K562 (cell line): Measurements from ENCODE around the gene EVA1B. TPM values are rescaled to one million over a fixed set of nuclear protein-coding genes. Genes with fewer than 3 reads are reported as not detected.

Experiments
- BRD4 ChIP-seq: fragments of 200-600 bp; sonication (generic); IDR thresholded peaks from 2 replicates; pipeline ENCODE4 v1.6.1; 2017; ENCODE audit warnings: inconsistent platforms
- BRF1 ChIP-seq: IDR thresholded peaks from 3 replicates; pipeline ENCODE4 v1.6.1; 2011; ENCODE audit warnings: borderline replicate concordance, mild to moderate bottlenecking; ENCODE audit not compliant: insufficient read length; ENCODE audit errors: extremely low read depth
- CBX1 ChIP-seq: sonication (generic); IDR thresholded peaks from 2 replicates; pipeline ENCODE4 v1.6.1; 2016; ENCODE audit warnings: antibody characterized with exemption, low read depth, mild to moderate bottlenecking
- CREBBP ChIP-seq: IDR thresholded peaks from one replicate; pipeline ENCODE4 v1.6.1; 2012; ENCODE audit warnings: low read depth, mild to moderate bottlenecking, control low read depth, inconsistent platforms, low read length
- E4F1 ChIP-seq: fragments of 250-450 bp; sonication (Bioruptor Pico); IDR thresholded peaks from 2 replicates; pipeline ENCODE4 v1.5.0; 2021; ENCODE audit warnings: mild to moderate bottlenecking, borderline replicate concordance
- HNRNPL ChIP-seq: fragments of 200-400 bp; formaldehyde crosslinking; IDR thresholded peaks from 2 replicates; pipeline ENCODE4 v1.6.1; 2017; ENCODE audit warnings: low read depth, mild to moderate bottlenecking, low read length
- KDM2B ChIP-seq: fragments of 250-450 bp; sonication (Bioruptor Pico); IDR thresholded peaks from 2 replicates; pipeline ENCODE4 v1.8.0; 2021; ENCODE audit warnings: mild to moderate bottlenecking, moderate library complexity
- MAFK ChIP-seq: IDR thresholded peaks from 2 replicates; pipeline ENCODE4 v1.6.1; 2011; ENCODE audit warnings: low read length, improper control_type of control experiment
- NCOR1 ChIP-seq: fragments of 450-650 bp; IDR thresholded peaks from 2 replicates; pipeline ENCODE4 v1.6.1; 2016; ENCODE audit warnings: mild to moderate bottlenecking, moderate library complexity
- NR2F6 ChIP-seq: fragments of 450-650 bp; formaldehyde crosslinking; IDR thresholded peaks from 2 replicates; pipeline ENCODE4 v1.4.0; 2020; ENCODE audit warnings: mild to moderate bottlenecking
- POLR2G ChIP-seq: fragments of 200-400 bp; formaldehyde crosslinking; IDR thresholded peaks from 2 replicates; pipeline ENCODE4 v1.6.1; 2017; ENCODE audit warnings: low read depth, mild to moderate bottlenecking, antibody characterized with exemption, low read length, moderate library complexity
- POLR2H ChIP-seq: IDR thresholded peaks from 2 replicates; pipeline ENCODE4 v1.6.1; 2016; ENCODE audit warnings: missing genetic modification characterization, low read depth, mild to moderate bottlenecking, control low read depth, missing compliant biosample characterization, moderate library complexity
- RBM25 ChIP-seq: fragments of 200-400 bp; formaldehyde crosslinking; IDR thresholded peaks from 2 replicates; pipeline ENCODE4 v1.6.1; 2018; ENCODE audit warnings: low read length, low read depth, moderate library complexity; ENCODE audit not compliant: severe bottlenecking
- SFPQ ChIP-seq: fragments of 200-400 bp; formaldehyde crosslinking; IDR thresholded peaks from 2 replicates; pipeline ENCODE4 v1.6.1; 2017; ENCODE audit warnings: mild to moderate bottlenecking, low read depth, low read length, moderate library complexity
- SNAPC5 ChIP-seq: fragments of 250-450 bp; sonication (Bioruptor Pico); IDR thresholded peaks from 2 replicates; pipeline ENCODE4 v1.8.0; 2021; ENCODE audit warnings: moderate library complexity, mild to moderate bottlenecking, inconsistent platforms
- TFAP4 ChIP-seq: sonication (generic); formaldehyde crosslinking; IDR thresholded peaks from 2 replicates; pipeline ENCODE4 v1.8.0; 2022; ENCODE audit warnings: missing genetic modification reagents, mild to moderate bottlenecking, moderate library complexity, borderline replicate concordance
- TSHZ1 ChIP-seq: fragments of 250-450 bp; sonication (Bioruptor Pico); IDR thresholded peaks from 2 replicates; pipeline ENCODE4 v1.4.0; 2020; ENCODE audit warnings: mild to moderate bottlenecking, moderate library complexity
- ZC3H11A ChIP-seq: IDR thresholded peaks from 2 replicates; pipeline ENCODE4 v1.6.1; 2012; ENCODE audit warnings: low read depth, low read length, improper control_type of control experiment
- ZFP1 ChIP-seq: fragments of 450-650 bp; formaldehyde crosslinking; IDR thresholded peaks from 2 replicates; pipeline ENCODE4 v1.4.0; 2020; ENCODE audit warnings: mild to moderate bottlenecking, mixed read lengths
- ZKSCAN8 ChIP-seq: fragments of 200-800 bp; sonication (Bioruptor generic); IDR thresholded peaks from 2 replicates; pipeline ENCODE4 v1.6.1; 2016; ENCODE audit warnings: missing genetic modification characterization, missing compliant biosample characterization
- ZNF75A ChIP-seq: fragments of 450-650 bp; formaldehyde crosslinking; IDR thresholded peaks from 2 replicates; pipeline ENCODE4 v1.4.0; 2020; ENCODE audit warnings: mild to moderate bottlenecking
- polyA plus RNA-seq, 8 experiments: library from polyadenylated mRNA; depleted of rRNA in 4 of 8; stranded (reverse) in 5 of 8; unstranded in 3 of 8; fragments of >200 nt; fragmentation: Nextera tagmentation in 2 of 8; fragmentation: Illumina TruSeq in 1 of 8; extraction: Ambion mirVana in 2 of 8; extraction: Trizol in 1 of 8; gene quantifications; 2 replicates each; pipeline versions ENCODE4 v1.2.1 to v1.2.3, GENCODE V29; 2011 to 2014; ENCODE audit warnings: inconsistent platforms in 1 of 8, missing spikeins in 1 of 8
- total RNA-seq, 7 experiments: library from RNA; depleted of rRNA in 6 of 7; stranded (reverse); fragments of >200 nt in 6 of 7; fragmentation: Illumina TruSeq in 2 of 7; extraction: Trizol in 2 of 7; gene quantifications; 2 replicates each; pipeline versions ENCODE4 v1.2.1 to v1.2.3, GENCODE V29; 2011 to 2021; ENCODE audit warnings: low replicate concordance in 1 of 7

EVA1B gene
- total and polyA plus RNA-seq, 9 of the 15 experiments (the other 6 are each of a cell fraction or from before 2014, with no cell fraction given): 0.08 to 65.7 (median 2.4) TPM

- no peak for TF ChIP-seq E4F1 (CRISPR knock-in tag)
- no peak for TF ChIP-seq HNRNPL
- no peak for TF ChIP-seq SFPQ
- TF ChIP-seq ZNF75A: no peak
- TF ChIP-seq TSHZ1 (CRISPR knock-in tag): no peak
- TF ChIP-seq NCOR1: peak; percentile 18; the same call in 1 of the 2 replicates
- TF ChIP-seq ZFP1 (CRISPR knock-in tag): no peak
- no peak for TF ChIP-seq POLR2G
- no peak for TF ChIP-seq CBX1
- no peak for TF ChIP-seq ZC3H11A
- peak; percentile 52; the same call in 1 of the 2 replicates for TF ChIP-seq MAFK
- no peak for TF ChIP-seq BRF1
- TF ChIP-seq RBM25: no peak
- TF ChIP-seq SNAPC5 (CRISPR knock-in tag): no peak
- no peak for TF ChIP-seq CREBBP
- no peak for TF ChIP-seq POLR2H (tag)
- no peak for TF ChIP-seq NR2F6 (CRISPR knock-in tag)
- TF ChIP-seq TFAP4 (CRISPR knock-in tag): no peak
- TF ChIP-seq BRD4: no peak
- no peak for TF ChIP-seq KDM2B (CRISPR knock-in tag)
- TF ChIP-seq ZKSCAN8 (CRISPR knock-in tag): no peak
Observed at GRCh38 chr1:36372617-36373016, 49.2 kb upstream of the EVA1B start (continued).
